Hematopoietic multipotent progenitor cell treated with erythropoietin and hydrocortisone succinate and interleukin-3 and kit ligand, for 17 days (in vitro differentiated cells): ENCODE measurements around the gene XRCC3.

Experiments used
- DNase-seq: peaks from one replicate; pipeline ENCODE4 v3.0.0-alpha.2; 2015; ENCODE audit warnings: low spot score

XRCC3 gene

GRCh38 chr14:103706551-103707328, 8.5 kb downstream of the XRCC3 start:
- no peak for DNase-seq

- DNase-seq = no peak
These were observed 9.6 kb downstream of the XRCC3 start for GRCh38 chr14:103705504-103706284.

GRCh38 chr14:103705118-103705503, 10.1 kb downstream of the XRCC3 start:
- no peak for DNase-seq

GRCh38 chr14:103704708-103705107, 10.5 kb downstream of the XRCC3 start:
- no peak for DNase-seq

DNA sequence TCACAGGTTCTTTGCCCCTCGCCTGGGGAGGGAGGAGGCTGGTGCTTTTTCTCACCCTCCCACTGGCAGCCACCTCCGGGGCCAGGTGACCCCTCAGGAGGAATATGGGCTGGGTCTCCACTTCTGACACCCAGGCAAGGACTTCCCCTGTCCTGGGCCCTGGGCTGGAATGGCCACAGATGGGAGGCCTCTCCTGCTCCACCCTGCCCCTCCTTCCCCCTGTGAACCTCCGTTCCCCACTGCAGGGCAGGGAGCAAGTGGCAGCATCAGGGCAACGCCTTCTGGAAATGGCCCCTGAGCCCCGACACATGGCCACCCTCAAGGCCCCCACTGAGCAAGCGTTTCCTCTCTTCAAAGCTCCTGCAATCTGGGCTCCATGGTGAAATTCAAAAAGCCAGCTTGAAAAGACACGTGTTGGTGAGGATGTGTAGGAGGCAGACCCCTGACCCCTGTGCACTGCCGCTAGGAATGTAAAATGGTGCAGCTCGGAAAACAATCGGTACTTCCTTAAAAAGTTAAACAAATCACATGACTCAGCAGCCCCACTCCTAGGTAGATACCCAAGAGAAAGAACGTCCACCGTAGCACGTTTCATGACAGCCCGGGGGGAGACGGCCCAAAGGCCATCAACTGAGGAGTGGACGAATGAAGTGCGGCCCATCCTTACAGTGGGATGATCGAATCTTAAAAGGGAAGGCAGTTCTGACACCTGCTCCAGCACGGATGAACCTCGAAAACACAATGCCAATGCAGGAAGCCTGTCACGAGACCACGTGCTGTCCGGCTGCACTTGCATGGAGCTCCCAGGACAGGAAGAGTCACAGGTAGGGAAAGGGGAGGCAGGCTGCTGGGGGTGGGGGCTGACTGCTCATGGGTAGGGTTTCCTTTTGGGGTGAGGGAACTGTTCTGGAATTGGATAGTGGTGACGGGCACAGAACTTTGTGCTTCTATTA, 11.5 kb downstream of the XRCC3 start:
- no peak for DNase-seq

DNA sequence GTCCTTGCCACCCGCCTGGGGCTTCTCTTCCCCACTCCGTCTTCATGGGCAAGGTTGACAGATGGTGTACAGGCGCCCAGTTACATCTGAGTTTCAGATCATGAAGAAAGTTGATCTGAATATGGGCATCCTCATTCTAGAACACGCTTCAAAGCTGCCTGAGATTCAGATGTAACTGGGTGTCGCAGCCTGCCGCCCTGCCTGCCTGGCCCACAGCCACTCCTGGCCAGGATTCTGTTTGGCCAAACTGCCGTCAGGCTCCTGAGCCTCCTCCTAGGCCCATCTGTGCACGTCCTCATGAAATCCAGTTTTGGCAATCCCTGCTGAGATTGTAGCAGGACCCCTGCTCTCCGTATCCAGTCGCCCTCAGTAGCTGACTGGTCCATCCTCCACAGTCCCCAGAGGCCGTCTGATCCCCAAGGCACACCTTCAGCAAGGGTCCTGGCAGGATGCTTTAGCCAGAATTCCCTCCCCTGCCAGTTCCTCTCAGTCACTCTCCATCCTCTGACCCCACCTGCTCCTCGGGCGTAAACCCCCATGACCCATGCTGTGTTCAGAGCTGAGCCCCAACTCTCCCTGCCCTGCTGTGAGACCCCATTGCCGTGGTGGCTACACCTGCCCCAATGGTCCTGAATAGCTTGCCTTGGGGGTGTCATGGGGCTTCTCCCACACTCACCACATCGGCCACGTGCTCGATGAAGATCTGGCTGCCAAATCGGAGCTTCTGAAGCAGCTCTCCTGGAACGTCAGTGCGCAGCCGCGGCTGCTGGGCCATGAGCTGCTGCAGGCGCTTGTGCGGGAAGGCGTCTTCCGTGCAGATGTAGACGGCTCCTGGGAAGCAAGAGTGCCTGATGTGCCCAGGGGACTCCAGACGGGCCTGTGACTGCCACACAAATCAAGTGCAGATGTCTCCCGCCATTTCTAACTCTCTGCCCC, 12.5 kb downstream of the XRCC3 start:
- DNase-seq = no peak

DNA sequence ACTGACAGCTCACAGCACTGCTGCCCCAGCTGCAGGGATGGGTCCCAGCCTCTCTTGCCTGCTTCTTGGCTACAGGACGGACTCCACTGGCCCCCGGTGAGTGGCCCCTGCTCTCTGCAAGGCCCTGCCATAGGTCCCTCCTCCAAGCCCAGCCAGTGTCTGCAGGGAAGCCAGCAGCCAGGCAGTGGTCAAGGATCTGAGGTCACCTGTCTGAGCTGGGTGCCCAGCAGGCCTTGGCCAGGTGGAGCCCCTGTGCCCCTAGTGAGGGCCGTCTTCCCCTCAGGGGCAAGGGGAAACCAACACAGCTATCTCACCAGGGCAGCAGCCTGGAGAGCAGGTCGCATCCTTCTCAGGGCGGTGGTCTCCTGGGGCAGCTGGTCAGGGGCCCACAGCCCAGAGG, 13.2 kb downstream of the XRCC3 start:
- no peak for DNase-seq

GRCh38 chr14:103700753-103701490, 14.3 kb downstream of the XRCC3 start:
- DNase-seq = no peak

DNA sequence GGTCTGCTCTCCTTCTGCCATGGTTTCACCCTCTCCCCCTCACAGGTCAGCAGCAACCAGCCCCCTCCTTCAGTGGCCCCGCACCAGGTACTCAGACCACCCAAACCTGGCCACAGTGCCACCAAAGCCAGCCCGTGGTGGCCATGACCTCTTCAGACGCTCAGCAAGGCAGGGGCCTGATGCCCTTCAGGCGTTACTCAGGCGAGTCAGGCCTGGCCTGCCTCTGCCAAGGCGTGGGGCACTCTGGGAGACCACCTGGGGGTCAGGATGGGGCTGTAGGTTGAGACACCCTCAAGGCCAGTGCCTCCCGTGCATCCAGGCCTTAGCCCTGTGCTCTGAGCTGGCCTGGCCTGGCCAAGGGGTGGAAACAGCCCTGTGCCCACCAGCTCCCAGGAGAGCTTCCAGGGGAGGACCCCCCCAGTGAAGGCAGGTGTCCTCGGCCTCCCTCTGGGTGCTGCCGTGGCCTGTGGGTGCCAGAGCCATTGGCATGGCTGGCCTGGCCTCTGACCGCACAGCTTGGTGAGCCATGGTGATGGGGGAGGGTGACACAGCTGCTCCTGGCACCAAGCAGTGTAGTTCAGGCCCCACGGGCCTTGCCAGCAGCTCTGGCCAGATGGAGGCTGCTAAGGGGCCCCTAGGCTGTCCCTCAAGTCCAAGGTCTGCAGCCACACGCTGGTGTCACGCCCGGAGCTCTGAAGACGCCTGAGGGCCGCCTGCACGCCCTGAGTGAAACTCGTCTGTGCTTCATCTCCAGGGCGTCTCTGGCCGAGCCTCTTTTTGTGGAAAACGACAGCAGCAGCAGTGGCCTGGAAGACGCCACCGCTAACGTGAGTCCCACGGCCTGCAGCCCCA, 15.1 kb downstream of the XRCC3 start:
- no peak for DNase-seq

DNA sequence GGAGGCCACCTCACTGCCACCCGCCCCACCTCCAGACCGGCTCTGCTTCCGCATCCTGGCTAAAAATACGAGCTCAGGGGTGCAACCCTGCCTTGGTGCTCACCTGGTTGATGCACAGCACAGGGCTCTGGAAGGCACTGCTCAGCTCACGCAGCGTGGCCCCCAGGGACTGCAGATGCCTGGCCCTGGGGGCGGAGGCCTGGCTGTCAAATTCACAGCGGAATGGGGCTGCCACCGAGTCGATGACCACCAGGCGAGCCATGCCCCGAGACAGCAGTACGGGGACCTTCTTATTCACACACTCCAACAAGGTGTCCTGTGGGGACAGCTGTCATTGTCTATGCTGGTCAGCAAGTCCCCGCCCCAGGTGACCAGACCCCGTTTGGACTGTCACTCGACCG, 16.0 kb downstream of the XRCC3 start:
- no peak for DNase-seq

DNA sequence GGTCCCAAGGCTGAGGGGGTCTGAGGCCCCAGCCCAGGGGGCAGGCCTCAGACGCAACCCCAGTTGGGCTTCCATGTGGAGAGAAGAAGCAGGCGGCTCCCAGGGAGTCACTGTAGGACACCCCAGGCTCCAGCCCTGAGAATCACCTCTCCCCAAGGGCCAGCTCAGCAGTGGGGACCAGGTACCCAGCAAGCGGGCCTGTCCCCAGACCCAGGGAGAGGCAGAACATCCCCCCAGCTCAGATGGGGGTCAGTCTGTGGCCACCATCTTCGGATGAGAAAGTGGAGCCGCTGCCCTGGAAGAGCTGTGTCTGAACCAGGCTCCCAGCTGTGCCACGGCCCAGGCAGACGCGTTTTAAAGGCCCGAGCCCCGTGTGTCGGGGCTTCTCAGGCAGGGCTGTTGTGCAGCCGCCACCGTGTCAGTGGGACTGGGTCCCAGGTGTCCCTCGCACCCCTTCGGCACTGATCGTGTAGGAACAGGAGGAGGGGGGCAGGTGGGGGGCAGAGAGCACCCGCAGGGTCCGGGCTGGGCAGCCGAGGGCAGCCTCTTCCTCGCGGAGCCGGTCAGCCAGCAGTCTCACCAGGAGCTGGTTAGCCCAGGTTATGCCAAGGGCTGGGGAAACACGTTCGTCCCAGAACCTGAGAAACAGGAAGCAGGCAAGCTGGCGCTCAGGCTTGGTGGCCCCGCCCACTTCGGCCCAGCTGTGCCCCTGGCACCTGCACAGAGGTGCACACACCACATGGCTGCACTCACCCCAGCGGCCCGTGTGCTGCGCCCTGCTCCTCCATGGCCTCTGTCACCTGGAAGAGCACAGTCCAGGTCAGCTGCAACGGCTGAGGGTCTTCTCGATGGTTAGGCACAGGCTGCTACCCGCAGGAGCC, 16.6 kb downstream of the XRCC3 start:
- no peak for DNase-seq

GRCh38 chr14:103697603-103698379, 17.5 kb downstream of the XRCC3 start:
- no peak for DNase-seq

DNA sequence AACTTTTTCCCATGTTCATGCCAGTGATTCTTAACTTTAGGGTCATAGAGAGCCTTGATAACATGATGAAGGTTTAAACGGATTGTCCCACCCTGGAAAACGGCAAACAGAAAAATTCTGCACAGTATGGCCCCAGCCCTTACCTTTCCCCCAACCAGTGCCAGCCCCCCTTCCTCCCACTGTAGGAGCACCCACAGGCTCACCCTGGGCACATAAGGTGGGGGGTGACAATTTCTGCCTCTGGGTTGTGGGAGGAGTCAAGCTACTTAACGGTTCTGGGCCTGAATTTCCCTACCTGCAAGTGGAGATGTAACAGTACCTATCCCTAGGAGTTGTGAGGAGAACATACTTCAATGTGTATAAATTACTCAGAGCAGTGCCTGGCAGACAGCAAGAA, 18.0 kb downstream of the XRCC3 start:
- no peak for DNase-seq

DNA sequence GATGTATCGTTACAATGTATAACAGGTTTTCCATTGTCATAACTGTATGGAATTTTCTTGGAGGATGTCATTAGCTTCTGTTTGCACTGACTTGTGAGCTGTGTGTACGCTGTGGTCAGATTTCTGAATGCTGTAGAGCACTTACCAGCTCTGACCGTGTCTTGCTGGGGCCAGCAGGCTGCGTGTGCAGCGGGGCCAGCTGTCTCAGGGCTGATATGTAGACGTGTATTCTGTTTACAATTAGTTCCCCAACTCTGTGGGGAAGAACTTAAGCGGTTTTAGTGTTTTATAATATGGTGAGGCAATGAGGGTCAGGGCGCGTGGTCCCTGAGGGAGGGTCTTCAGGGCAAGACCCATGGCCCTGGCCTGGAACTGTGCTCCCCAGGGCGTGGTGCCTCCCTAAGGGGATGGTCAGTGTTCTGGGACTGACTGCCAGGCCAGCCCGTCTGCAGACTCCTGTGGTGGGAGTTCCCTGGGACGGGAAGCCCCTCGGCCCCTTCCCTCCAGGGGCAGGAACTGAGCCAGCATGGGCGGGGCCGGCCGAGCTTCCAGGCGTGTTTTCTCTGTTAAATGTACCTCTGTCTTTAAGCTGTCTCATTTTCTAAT, 18.7 kb downstream of the XRCC3 start:
- DNase-seq = no peak

GRCh38 chr14:103696070-103696402, 19.2 kb downstream of the XRCC3 start:
- DNase-seq = no peak

DNA sequence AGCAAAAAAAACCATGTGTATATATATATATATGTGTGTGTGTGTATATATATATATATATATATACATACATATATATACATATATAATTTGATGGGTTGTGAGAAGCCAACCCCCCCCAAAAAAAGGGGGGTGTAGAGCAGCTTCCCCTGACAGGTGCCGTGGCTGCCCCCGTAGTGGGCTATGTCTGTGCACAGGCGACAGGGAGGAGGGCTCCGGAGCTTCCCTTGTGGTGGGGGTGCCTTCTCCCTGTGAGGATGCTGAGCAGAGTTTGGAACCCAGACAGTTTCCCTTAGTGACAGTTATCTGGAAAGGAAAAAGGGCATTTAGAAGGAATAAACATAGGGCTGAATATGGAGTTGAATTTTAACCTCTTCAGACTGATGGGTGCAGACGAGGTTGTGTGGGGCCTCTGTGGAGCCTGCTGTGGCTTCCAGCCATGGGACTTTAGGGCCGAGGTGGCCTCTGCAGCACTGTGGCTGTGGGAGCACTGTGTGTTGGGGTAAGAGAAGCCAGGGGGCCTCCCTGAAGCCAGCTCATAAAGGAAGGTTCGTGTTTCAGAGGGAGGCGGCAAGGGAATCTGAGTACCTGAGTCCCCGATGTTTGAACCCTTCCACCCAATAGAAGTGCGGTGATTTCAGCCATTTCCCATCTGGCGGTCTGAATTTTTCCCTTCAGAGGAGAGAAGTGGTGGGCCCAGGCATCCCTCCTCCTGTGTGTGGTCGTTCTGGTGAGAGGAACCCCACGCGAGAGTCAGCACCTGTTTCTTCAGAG, 19.8 kb downstream of the XRCC3 start:
- DNase-seq = no peak

DNA sequence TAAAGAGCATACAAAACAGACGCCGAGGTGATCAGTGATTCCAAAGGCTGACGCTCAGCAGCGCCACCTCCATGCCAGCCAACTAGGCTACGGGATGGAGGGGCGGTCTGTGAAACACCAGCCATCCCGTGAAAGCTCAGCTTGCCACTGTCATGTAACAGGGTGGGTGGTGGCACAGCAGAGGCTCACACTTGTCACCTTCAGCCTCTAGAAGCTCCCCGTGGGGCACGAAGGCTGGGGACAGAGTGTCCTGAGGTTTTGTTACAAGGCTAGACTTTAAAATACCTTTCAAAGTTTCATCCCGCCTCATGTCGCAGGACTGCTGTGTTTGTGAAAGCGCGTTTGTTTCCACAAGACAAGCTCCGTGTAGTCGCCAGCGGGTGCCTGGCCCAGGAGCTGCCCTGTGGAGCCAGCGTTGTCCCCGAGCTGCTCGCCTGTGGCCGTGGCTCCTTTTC, 20.7 kb downstream of the XRCC3 start:
- no peak for DNase-seq
